ENCODE data around the gene CRIM1. TPM values are rescaled to one million over a fixed set of nuclear protein-coding genes. Genes with fewer than 3 reads are reported as not detected.

The CRIM1 gene
- total RNA-seq, 4 donors from 2014 or later, result 71.7 to 132 (median 118) TPM

- 31 to 38% methylated on average over 2 of the region's 2 CpGs for WGBS, 2 donors
- H3K4me3 ChIP-seq (ENCODE audit: low read depth, poor library complexity, severe bottlenecking), result no peak overlapping the region
- DNase-seq (ENCODE audit: low spot score in 2 of 2), result no peak
- no peak for TF ChIP-seq CTCF (IDR thresholded peaks at IDR 0.05)
- intact Hi-C loops (cut with DNase I; ENCODE audit: low total_unique reads), result no loop called here
Observed at GRCh38 chr2:36329251-36329650, 26.3 kb upstream of the CRIM1 start.

GRCh38 chr2:36329746-36330472 lies 25.7 kb upstream of the CRIM1 start:
- DNase-seq (ENCODE audit: low spot score in 2 of 2), result no peak
- intact Hi-C loops (cut with DNase I; ENCODE audit: low total_unique reads), result no loop called here

GRCh38 chr2:36330473-36331395 lies 24.8 kb upstream of the CRIM1 start:
- intact Hi-C loops (cut with DNase I; ENCODE audit: low total_unique reads), result no loop called here
- no peak for DNase-seq (ENCODE audit: low spot score in 2 of 2)
- H3K4me3 ChIP-seq (ENCODE audit: low read depth, poor library complexity, severe bottlenecking), result no peak overlapping the region
- TF ChIP-seq POLR2A (IDR thresholded peaks at IDR 0.05) (no peak), CTCF (IDR thresholded peaks at IDR 0.05) (no peak)
- 45 to 48% methylated on average over 3 of the region's 3 CpGs for WGBS, 2 donors

More at GRCh38 chr2:36329746-36330472, 25.7 kb upstream of the CRIM1 start:
- TF ChIP-seq POLR2A (IDR thresholded peaks at IDR 0.05), result no peak
- TF ChIP-seq CTCF (IDR thresholded peaks at IDR 0.05), result no peak
- no peak overlapping the region for H3K4me3 ChIP-seq (ENCODE audit: low read depth, poor library complexity, severe bottlenecking)
- whole genome bisulfite sequencing, 2 donors, result 41 to 50% methylated on average over 4 of the region's 4 CpGs

- no peak for DNase-seq (ENCODE audit: low spot score in 2 of 2)
- 51 to 55% methylated on average over 4 of the region's 4 CpGs for WGBS, 2 donors
- no peak for TF ChIP-seq CTCF (IDR thresholded peaks at IDR 0.05)
- TF ChIP-seq POLR2A (IDR thresholded peaks at IDR 0.05), result no peak
- no peak overlapping the region for H3K4me3 ChIP-seq (ENCODE audit: low read depth, poor library complexity, severe bottlenecking)
- intact Hi-C loops (cut with DNase I; ENCODE audit: low total_unique reads), result no loop called here
Observed at GRCh38 chr2:36333350-36334012, 22.1 kb upstream of the CRIM1 start.

GRCh38 chr2:36335597-36335996 lies 20.0 kb upstream of the CRIM1 start:
- DNase-seq (ENCODE audit: low spot score in 2 of 2), result no peak
- no peak for TF ChIP-seq POLR2A (IDR thresholded peaks at IDR 0.05)
- no peak for TF ChIP-seq CTCF (IDR thresholded peaks at IDR 0.05)
- WGBS, 2 donors, result 84 to 88% methylated on average over 5 of the region's 5 CpGs
- intact Hi-C loops (cut with DNase I; ENCODE audit: low total_unique reads), result no loop called here
- no peak overlapping the region for H3K4me3 ChIP-seq (ENCODE audit: low read depth, poor library complexity, severe bottlenecking)

Measured in lower leg skin (tissue), 4 donors.